GM21423 (cell line): ENCODE measurements around the gene PLAU.
"Not testable (repeated sequence)": the region's sequence is repeated elsewhere in the genome, so short reads cannot be mapped to it uniquely, and the experiment has no call there.

ENCODE experiments used
- ATAC-seq: cut with Tn5 transposase; IDR thresholded peaks from one replicate; pipeline ENCODE4 v1.9.1; 2021; ENCODE audit warnings: mild to moderate bottlenecking, moderate library complexity; ENCODE audit not compliant: unreplicated experiment

PLAU gene

DNA sequence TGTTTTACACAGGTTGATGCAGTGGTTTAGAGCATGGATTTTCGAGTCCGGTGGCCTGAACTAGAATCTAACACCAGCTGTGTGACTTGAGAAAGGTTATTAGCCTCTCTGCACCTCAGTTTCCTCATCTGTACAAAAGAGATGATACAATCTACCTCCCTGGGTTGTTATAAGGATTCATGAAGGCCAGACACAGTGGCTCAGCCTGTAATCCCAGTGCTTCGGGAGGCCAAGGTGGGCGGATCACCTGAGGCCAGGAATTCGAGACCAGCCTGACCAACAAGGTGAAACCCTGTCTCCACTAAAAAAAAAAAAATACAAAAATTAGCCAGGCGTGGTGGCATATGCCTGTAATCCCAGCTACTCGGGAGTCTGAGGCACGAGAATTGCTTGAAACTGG lies 8.5 kb downstream of the PLAU start:
- ATAC-seq, result not testable (repeated sequence)

DNA sequence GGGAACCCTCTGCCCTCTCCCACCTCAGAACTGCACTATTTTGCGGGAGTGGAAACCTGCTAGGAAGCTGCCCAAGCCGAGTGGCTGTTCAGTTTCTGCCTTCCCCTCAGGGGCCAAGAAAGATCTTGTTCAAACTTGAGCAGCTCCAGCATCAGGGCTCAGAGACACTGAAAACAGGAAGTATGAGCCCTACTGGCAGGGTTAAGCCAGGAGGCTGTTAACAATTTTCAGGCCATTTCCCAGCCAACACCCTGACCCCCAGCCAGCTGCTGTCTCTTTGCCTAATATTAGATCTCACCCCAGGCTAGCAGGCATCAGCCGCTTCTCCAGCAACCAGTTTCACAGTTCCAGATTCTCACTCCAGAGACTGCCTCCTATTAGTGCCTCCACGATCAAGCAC lies 9.2 kb downstream of the PLAU start:
- ATAC-seq, result no peak

DNA sequence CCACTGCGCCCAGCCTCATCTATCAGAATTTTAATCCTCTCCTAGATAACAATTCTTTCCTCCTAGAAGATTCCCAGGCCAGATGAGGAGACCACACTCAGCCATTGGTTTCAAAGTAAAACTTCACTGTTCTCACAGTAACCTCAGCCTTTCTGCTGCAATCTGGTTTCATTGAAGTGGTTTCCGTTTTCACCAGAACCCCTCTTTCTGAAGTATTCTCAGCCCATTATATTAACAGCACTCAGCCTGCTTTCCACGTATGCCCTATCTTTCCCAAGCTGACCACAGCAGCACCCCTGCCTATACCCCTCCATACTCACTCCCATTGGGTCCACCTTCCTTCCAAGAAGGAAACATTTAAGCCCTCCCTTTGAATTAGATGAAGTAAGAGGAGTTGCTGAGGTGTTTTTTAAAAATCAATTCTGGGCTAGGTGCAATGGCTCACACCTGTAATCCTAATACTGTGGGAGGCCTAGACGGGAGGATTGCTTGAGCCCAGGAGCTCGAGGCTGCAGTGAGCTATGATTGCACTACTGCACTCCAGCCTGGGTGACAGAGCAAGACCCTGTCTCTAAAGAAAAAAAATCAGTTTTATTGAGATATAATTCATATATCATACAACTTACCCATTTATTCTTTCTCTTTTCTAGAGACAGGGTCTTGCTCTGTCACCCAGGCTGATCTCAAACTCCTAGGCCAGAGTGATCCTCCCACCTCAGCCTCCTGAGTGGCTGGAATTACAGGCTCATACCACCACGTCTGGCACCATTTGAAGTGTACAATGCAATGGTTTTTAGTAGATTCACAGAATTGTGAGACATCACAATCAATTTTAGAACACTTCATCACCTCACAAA lies 11.3 kb downstream of the PLAU start:
- ATAC-seq, result peak; percentile 56

- no peak for ATAC-seq
Observed at GRCh38 chr10:73922864-73923133, 11.9 kb downstream of the PLAU start.

GRCh38 chr10:73923935-73924598 lies 13.1 kb downstream of the PLAU start:
- no peak for ATAC-seq

DNA sequence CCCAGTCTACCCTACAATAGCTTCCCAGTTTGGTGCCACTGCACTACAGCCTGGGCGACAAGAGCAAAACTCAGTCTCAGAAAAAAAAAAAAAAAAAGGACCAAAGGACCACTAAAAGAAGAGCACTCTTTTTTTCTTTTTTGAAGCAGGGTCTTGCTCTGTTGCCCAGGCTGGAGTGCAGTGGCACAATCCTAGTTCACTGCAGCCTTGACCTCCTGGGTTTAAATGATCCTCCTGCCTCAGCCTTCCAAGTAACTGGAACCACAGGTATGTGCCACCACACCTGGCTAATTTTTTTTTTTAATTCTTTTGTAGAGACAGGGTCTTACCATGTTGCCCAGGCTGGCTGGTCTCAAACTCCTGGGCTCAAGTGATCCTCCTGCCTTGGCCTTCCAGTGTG lies 14.0 kb downstream of the PLAU start:
- no peak for ATAC-seq

- ATAC-seq, result no peak
Observed at GRCh38 chr10:73925539-73925938, 14.6 kb downstream of the PLAU start.

DNA sequence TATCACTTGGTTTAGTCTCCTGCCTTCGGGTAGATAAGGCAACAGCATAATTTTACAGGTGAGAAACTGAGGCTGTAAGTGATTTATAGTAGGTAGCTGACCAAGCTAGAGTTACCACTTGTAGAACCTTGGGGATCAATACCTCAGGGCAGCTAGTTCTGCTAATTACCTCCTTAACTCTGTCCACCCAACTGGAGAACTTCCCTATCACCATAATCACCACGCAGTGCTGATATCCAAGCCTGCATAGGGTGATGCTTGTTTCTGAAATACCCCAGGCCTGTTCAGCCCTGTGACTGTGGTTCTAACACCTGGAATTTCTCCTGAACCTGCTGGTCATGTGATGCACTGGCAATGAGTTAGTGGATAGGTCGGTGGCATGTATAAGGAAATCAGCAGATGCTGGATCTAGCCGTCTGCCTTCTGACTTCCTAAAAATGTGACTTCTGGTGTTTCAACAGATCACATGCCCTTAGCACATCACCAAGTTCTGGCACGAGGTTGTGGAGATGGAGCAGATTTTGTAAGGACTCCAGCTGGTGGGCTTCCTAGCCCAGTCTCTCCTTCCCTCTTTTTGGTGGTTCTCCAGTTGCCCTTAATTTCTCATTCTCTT lies 15.3 kb downstream of the PLAU start:
- no peak for ATAC-seq

DNA sequence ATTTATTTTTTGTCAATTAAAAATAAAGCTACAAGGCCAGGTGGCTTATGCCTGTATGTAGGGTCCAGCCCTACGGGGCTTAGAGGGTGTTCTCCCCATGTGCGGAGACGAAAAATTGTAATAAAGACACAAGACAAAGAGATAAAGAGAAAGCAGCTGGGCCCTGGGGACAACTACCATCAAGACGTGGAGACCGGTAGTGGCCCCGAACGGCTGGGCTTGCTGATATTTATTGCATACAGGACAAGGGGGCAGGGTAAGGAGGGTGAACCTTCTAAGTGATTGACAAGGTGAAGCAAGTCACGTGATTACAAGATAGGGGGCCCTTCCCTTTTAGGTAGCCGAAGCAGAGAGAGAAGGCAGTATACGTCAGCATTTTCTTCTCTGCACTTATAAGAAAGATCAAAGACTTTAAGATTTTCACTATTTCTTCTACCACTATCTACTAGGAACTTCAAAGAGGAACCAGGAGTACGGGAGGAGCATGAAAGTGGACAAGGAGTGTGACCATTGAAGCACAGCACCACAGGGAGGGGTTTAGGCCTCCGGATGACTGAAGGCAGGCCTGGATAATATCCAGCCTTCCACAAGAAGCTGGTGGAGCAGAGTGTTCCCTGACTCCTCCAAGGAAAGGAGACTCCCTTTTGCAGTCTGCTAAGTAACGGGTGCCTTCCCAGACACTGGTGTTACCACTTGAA lies 19.8 kb downstream of the PLAU start:
- ATAC-seq, result not testable (repeated sequence)

GRCh38 chr10:73931767-73932619 lies 21.1 kb downstream of the PLAU start:
- peak; percentile 63 for ATAC-seq

GRCh38 chr10:73932620-73933112 lies 21.7 kb downstream of the PLAU start:
- peak; percentile 16 for ATAC-seq

- ATAC-seq, result no peak
Observed at GRCh38 chr10:73934074-73934473, 23.1 kb downstream of the PLAU start.

DNA sequence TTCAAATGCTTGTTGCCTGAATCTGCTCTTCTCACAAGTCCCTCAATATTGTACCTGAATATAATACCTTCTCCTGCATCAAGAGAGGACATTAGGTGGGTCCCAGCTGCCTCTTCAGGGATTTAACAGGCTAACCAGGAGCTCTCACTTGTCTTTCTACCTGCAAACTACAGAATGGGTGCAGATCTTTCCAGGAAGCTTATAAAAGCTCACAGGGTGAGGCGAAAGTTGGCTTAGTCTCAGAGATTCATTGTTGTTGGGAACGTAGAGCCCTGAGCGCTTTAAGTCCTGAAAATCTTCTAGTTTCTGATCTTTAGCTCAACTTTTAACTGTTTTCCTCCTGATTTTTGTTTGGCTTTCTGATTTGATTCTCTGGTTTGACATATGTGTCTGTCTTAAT lies 25.0 kb downstream of the PLAU start:
- no peak for ATAC-seq

DNA sequence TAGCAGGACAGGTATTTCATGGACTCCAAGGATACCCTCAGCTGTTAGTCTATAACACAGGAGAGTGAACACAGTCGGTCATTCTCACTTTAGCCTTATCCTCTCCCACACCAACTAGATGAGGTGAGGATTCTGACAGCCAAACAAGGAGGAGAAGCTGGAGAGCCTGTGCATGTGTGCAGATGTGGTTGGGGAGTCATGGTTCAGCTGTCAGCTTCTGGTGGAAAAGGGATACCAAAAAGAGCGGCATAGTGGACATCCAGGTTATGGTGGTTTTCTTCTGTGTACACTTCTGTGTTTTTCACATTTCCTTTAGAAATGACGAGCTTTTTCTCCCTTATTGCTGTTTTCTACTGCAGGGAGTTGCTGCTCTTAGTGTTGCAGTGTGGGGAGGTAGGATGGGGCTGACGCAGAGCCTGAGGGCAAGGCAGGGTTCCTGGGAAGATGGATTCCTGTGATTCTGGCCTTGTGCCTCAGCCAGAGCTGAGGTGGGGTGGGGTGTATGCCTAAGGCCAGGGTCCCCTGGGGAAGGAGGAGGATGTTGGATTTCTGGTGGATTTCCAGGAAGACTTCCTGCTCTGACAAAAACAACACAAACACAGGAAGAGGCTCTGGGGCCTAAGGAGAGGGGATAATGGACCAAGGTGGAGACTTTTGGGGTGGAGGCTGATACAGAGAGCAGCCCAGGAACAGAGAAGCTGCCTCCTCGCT lies 26.6 kb downstream of the PLAU start:
- ATAC-seq, result no peak

DNA sequence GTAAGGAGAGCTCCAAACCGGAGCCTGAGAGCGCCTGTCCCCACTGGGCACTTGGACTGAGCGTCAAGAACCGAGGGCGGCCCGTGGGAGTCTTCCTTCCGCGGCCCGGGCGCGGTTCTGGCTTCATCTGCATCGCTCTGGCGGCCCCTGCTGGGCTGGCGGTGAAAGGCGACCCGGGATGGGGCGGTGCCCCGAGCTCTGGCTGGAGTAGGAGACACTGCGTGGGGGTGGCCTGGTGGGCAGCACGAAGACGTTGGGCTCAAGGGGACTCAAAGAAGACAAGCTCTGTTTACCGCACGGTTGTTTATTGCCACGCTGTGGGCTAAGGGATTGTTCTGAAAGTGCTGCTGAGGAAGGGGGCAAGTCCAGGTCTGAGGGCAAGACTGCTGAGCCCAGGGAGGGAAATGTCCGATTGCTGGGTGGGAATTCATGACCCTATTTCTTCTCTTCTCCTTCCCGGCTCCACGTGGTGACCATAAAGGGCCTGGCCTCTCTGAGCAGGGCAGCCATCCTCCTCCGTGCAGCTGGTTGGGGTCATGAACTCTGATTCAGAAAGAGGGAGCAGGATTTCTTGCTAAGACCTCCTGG lies 29.8 kb downstream of the PLAU start:
- peak; percentile 70 for ATAC-seq

- ATAC-seq, result no peak
Observed at GRCh38 chr10:73941300-73941699, 30.4 kb downstream of the PLAU start.

DNA sequence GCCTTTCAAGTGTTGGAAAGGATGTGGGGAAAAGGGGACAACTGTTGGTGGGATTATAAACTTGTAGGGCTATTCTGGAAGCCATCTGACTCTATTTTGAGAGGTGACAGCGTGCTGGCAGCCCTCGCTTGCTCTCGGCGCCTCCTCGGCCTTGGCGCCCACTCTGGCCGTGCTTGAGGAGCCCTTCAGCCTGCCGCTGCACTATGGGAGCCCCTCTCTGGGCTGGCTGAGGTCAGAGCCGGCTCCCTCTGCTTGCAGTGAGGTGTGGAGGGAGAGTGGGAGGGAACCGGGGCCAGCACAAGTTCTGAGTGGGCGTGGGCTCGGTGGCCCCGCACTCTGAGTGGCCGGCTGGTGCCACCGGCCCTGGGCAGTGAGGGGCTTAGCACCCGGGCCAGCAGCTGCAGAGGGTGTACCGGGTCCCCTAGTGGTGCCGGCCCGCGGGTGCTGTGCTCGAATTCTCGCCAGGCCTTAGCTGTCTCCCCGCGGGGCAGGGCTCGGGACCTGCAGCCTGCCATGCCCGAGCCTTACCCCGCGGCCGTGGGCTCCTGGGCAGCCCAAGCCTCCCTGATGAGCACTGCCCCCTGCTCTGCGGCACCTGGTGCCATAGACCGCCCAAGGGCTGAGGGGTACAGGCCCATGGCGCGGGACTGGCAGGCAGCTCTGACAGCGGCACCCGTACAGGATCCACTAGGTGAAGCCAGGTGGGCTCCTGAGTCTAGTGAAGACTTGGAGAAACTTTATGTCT lies 33.6 kb downstream of the PLAU start:
- no peak for ATAC-seq

GRCh38 chr10:73946253-73947145 lies 35.6 kb downstream of the PLAU start:
- no peak for ATAC-seq
